NCI-H2107 treated with DMSO at 0.1 percent for 48 hours (cell line): Measurements from ENCODE around the gene TBC1D16.

Experiments used
- DNase-seq: peaks from one replicate; lab custom pipeline; 2025; ENCODE audit not compliant: unreplicated experiment; lab: John Stamatoyannopoulos, UW

The TBC1D16 gene

GRCh38 chr17:79919164-79919585, 116.5 kb downstream of the TBC1D16 start:
- no peak for DNase-seq

- no peak for DNase-seq
Measured at GRCh38 chr17:79918581-79919163, 117.0 kb downstream of the TBC1D16 start.

DNA sequence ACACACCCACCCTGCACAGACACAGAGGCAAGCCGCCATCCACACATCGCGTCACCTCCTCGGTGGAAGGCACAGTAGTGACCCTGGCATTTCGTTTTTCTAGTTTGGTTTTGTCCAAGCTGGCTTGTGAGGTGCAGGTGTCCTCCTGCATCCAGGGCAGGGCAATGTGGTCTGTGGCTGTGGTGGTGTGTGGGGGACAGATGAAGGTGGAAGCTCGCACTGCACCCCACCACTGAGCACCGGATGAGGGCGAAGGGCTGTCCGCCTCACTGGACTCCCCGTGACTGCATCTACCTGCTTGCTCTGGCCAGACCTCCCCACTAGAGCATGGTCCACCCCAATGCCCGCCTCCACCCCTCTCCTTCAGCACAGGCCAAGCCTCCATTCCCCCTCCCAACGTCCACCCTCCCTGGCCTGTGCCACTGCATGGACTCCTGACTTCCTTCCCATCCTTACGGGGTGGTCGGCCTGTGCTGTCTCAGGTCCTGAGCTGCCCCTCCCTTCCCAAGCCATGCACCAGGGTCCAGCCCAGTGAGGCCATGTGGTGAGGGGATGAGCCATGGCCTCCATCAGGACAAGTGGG, 117.7 kb downstream of the TBC1D16 start:
- no peak for DNase-seq

GRCh38 chr17:79916991-79917901, 118.4 kb downstream of the TBC1D16 start:
- no peak for DNase-seq

- no peak for DNase-seq
Measured at GRCh38 chr17:79916506-79916905, 119.2 kb downstream of the TBC1D16 start.

DNA sequence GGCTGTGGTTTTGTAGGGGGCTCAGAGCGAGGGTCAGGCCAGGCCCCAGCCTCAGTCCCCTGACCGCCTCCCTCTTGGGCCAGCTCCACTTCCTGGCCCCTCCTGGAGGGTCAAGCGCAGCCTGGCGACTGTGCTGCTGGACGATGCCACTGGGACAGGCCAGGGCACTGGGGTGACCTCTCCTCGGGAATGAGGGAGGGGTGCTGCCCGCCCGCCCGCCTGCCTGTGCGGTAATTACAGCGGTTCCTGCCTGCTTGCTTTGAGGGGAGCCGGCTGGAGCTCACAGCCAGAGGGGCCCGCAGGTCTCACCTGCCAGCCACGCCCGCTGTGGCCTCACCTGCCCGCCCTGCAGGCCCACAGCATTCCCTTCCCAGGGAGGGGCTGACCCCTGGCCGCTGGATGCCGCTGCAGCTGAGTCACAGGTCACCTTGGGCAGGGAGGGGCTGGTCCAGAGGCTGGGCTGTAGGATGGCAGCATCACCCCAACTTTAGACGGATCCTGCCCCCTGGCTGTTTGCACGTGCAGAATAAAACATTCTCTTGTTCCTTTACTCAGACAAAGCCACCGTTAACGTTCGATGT, 119.7 kb downstream of the TBC1D16 start:
- no peak for DNase-seq

GRCh38 chr17:79914813-79915740, 120.6 kb downstream of the TBC1D16 start:
- DNase-seq = no peak

GRCh38 chr17:79913896-79914812, 121.5 kb downstream of the TBC1D16 start:
- no peak for DNase-seq

DNA sequence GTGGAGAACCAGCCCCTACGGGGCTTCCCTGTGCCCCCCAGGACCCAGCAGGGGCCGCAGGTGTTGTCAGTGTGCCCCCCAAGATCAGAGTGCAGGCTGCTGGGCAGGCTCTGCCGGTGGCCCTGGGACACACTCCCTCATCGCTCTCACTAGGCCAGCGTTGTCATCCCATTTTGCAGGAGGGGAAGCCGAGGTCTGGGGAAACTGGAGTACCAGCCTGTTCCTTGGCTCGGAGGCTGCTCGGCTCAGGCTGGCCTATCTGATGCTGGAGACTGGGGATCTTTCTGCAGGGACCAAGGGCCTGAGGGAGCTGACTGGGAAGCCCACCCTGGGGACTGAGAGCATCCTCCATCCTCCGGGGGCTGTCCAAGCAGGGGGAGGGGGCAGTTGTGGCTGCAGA, 122.2 kb downstream of the TBC1D16 start:
- no peak for DNase-seq

DNA sequence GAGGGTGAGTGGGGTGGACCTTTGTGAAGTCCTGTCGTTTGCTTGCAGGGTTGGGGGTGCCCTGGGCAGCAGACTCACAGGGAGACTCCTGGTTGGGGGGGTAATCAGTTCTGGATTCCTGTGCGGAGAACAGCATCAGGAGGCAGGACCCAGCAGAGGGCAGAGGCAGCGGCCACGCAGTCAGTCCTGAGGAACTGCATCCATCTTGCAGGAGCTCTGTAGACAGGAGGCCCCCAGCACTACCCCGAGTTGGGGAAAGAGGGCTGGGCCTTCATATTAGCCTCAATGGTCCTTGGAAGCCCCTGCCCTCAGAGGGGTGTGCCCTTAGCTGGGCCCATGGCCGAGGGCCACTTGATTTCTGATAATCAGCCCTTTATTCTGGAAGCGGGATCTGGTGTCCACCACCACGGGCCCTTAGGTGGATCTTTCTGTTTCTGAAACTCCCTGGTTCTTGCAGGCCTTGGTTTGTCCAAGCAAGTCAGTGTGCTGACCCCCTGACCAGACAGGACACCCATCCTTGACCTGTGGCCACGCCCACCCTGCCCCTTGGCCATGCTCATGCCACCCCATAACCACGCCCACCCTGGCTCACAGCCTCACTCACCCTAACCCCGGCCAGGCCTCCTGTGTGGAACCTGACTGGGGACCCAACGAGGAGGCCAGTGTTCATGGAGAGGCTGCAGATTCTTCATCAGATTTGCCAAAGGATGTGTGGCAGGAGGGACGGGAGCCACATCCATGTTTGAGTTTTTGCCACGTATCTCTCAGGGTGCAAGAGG, 122.9 kb downstream of the TBC1D16 start:
- no peak for DNase-seq

GRCh38 chr17:79911430-79912399, 124.0 kb downstream of the TBC1D16 start:
- DNase-seq = no peak

DNA sequence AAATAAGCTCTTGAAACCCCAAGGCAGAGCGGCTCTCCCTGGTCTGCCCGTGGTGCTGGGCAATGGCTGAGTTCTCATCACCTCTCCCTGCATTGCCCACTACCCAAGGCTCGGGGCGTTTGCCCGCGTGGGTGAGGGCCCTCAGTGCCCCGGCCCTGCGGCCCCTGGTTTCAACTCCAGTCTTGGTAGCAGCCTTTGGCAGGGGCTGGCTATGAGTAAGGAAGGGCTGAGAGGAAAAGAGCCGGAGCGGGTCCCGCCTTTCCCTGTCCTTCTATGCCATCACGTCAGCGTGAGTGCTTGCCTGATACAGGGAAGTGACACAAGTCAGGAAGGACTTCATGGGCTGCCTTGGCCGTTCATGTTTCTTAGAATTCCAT, 124.7 kb downstream of the TBC1D16 start:
- no peak for DNase-seq

DNA sequence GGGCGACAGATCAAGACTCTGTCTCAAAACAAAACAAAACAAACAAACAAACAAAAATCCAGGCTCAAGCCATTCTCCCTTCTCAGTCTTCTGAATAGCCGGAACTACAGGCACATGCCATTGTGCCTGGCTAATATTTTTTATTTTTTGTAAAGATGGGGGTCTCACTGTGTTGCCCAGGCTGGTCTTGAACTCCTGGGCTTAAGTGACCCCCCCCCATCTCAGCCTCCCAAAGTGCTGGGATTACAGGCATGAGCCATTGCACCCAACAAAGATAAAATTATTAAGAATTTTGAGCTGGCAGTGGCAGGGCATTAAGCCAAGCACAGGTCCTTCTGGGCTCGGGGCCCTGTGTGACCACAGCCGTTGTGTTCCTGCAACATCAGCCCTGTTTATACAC, 126.6 kb downstream of the TBC1D16 start:
- DNase-seq = no peak

DNA sequence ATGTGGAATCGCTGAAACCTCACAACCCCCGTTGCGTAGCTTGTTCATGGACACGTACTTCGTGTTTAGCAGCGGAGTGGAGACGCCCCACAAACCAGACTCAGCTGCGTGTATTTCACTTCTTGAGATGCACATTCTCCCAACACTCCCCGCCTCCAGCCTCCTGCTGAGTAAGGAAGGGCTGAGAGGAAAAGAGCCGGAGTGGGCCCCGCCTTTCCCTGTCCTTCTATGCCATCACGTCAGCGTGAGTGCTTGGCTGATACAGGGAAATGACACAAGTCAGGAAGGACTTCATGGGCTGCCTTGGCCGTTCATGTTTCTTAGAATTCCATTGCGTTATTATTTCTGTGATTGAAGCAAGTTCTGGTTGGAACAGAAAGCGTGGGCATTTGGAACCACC, 127.8 kb downstream of the TBC1D16 start:
- no peak for DNase-seq

GRCh38 chr17:79907217-79907715, 128.4 kb downstream of the TBC1D16 start:
- DNase-seq = no peak

DNA sequence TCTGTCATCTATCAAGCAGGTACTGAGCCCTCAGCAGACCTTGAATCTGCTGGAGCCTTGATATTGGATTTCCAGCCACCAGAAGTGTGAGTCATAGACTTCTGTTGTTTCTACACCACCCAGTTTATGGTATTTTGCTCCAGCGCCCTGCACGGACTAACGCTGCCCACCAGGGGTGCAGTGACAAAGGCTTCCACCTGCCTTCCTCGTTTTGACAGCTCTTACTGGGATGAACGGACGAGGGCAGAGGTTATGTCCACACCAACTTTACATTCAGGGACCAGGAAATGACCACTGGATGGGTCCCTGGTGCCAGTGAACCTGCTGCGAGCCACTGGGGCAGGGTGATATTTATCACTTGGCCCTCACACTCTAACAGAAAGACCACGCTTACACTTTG, 129.8 kb downstream of the TBC1D16 start:
- DNase-seq = no peak

GRCh38 chr17:79904865-79905264, 130.8 kb downstream of the TBC1D16 start:
- DNase-seq = no peak
